SK-N-SH treated with all-trans-retinoic acid at 6 μM for 48 hours (cell line): Measurements from ENCODE around the gene RNFT2.

Source experiments
- ESRRG ChIP-seq: fragments of 250-450 bp; sonication (Bioruptor Pico); IDR thresholded peaks from 2 replicates; pipeline ENCODE4 v1.6.1; 2021; ENCODE audit warnings: mild to moderate bottlenecking
- ISL1 ChIP-seq: fragments of 250-450 bp; sonication (Bioruptor Pico); IDR thresholded peaks from 2 replicates; pipeline ENCODE4 v2.1.2; 2022; ENCODE audit warnings: mild to moderate bottlenecking, moderate library complexity
- SNAI2 ChIP-seq: fragments of 250-450 bp; sonication (Bioruptor Pico); IDR thresholded peaks from 2 replicates; pipeline ENCODE4 v1.5.0; 2020; ENCODE audit warnings: mild to moderate bottlenecking, moderate library complexity
- ZFP3 ChIP-seq: fragments of 250-450 bp; sonication (Bioruptor Pico); IDR thresholded peaks from 2 replicates; pipeline ENCODE4 v1.5.0; 2020; ENCODE audit warnings: mild to moderate bottlenecking, moderate library complexity
- ZFP30 ChIP-seq: fragments of 450-650 bp; formaldehyde crosslinking; IDR thresholded peaks from 2 replicates; pipeline ENCODE4 v1.5.0; 2022; ENCODE audit warnings: mild to moderate bottlenecking, moderate library complexity
- ZNF565 ChIP-seq: fragments of 450-650 bp; formaldehyde crosslinking; conservative IDR thresholded peaks from 2 replicates; pipeline ENCODE4 v1.5.0; 2020; ENCODE audit warnings: low read depth, mild to moderate bottlenecking, moderate library complexity
- TF ChIP-seq, protein P1 (sequence below): fragments of 250-450 bp; sonication (Bioruptor Pico); IDR thresholded peaks from 2 replicates; pipeline ENCODE4 v1.8.0; 2020; ENCODE audit warnings: mild to moderate bottlenecking, moderate library complexity, borderline replicate concordance

DNA sequence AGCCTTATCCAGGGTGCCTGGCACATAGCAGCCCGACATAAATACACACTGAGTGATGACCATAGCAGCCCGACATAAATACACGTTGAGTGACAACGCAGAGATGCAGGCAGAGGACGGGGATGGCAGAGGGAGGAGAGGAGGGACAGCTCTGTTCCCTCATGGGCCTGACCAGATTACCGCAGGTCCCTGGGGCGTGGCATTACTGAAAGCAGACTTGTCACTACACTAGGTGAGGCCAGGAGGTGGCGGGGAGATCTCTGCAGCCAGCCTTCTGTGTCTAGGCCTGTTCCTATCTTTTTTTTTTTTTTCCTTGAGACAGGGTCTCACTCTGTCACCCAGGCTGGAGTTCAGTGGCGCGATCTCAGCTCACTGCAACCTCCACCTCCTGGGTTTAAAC is 74.1 kb downstream of the RNFT2 start:
- TF ChIP-seq ISL1 (no peak), ESRRG (no peak), ZFP30 (no peak), ZNF565 (CRISPR knock-in tag) (no peak), ZFP3 (CRISPR knock-in tag) (no peak), SNAI2 (CRISPR knock-in tag) (no peak)
- TF ChIP-seq, protein P1, sequence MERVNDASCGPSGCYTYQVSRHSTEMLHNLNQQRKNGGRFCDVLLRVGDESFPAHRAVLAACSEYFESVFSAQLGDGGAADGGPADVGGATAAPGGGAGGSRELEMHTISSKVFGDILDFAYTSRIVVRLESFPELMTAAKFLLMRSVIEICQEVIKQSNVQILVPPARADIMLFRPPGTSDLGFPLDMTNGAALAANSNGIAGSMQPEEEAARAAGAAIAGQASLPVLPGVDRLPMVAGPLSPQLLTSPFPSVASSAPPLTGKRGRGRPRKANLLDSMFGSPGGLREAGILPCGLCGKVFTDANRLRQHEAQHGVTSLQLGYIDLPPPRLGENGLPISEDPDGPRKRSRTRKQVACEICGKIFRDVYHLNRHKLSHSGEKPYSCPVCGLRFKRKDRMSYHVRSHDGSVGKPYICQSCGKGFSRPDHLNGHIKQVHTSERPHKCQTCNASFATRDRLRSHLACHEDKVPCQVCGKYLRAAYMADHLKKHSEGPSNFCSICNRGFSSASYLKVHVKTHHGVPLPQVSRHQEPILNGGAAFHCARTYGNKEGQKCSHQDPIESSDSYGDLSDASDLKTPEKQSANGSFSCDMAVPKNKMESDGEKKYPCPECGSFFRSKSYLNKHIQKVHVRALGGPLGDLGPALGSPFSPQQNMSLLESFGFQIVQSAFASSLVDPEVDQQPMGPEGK (CRISPR knock-in tag) = no peak
